HepG2 (cell line): ENCODE measurements around the gene EXOC1. TPM values are rescaled to one million over a fixed set of nuclear protein-coding genes. Genes with fewer than 3 reads are reported as not detected.
A peak's percentile ranks its signal among the peaks of the same experiment; 100 is the strongest.

Source experiments
- ELF4 ChIP-seq: sonication (generic); formaldehyde crosslinking; IDR thresholded peaks from 2 replicates; pipeline ENCODE4 v1.5.0; 2020; ENCODE audit warnings: missing genetic modification reagents, mild to moderate bottlenecking, moderate library complexity, borderline replicate concordance
- FOXA1 ChIP-seq, 2 experiments: fragments of 450-650 bp in 1 of 2; sonication (generic) in 1 of 2; formaldehyde crosslinking in 1 of 2; IDR thresholded peaks; 2 replicates each; pipeline versions ENCODE4 v1.4.0 to v1.6.1; 2016 to 2020; ENCODE audit warnings: missing genetic modification reagents in 1 of 2
- HNRNPUL1 ChIP-seq: fragments of 200-400 bp; formaldehyde crosslinking; IDR thresholded peaks from 2 replicates; pipeline ENCODE4 v1.6.1; 2017; ENCODE audit warnings: low read depth, mild to moderate bottlenecking, low read length, moderate library complexity
- KMT2B ChIP-seq: IDR thresholded peaks from 2 replicates; pipeline ENCODE4 v1.6.1; 2016; ENCODE audit warnings: missing genetic modification reagents, missing compliant biosample characterization
- PHF21A ChIP-seq: sonication (generic); formaldehyde crosslinking; IDR thresholded peaks from 2 replicates; pipeline ENCODE4 v1.5.0; 2020; ENCODE audit warnings: mild to moderate bottlenecking, missing genetic modification reagents
- SKI ChIP-seq: fragments of 450-650 bp; IDR thresholded peaks from one replicate; pipeline ENCODE4 v1.6.1; 2018; ENCODE audit warnings: mild to moderate bottlenecking; ENCODE audit not compliant: partially characterized antibody
- SP4 ChIP-seq: sonication (generic); formaldehyde crosslinking; IDR thresholded peaks from 2 replicates; pipeline ENCODE4 v1.8.1; 2023; ENCODE audit warnings: mild to moderate bottlenecking, missing genetic modification reagents
- TEAD3 ChIP-seq: optimal IDR thresholded peaks from 2 replicates; pipeline ENCODE3; 2016; ENCODE audit warnings: borderline replicate concordance
- XRCC5 ChIP-seq: fragments of 200-400 bp; formaldehyde crosslinking; optimal IDR thresholded peaks from 2 replicates; pipeline ENCODE3; 2017; ENCODE audit warnings: mild to moderate bottlenecking, low read length
- YEATS4 ChIP-seq: sonication (generic); formaldehyde crosslinking; IDR thresholded peaks from 2 replicates; pipeline ENCODE4 v1.4.0; 2020; ENCODE audit warnings: missing genetic modification reagents, borderline replicate concordance
- ZBTB20 ChIP-seq: sonication (generic); formaldehyde crosslinking; IDR thresholded peaks from 2 replicates; pipeline ENCODE4 v1.8.1; 2023; ENCODE audit warnings: missing genetic modification reagents, low read depth, mild to moderate bottlenecking, borderline replicate concordance
- ZNF431 ChIP-seq: sonication (generic); formaldehyde crosslinking; IDR thresholded peaks from 2 replicates; pipeline ENCODE4 v1.9.0; 2022; ENCODE audit warnings: missing genetic modification reagents, low read depth, mild to moderate bottlenecking, borderline replicate concordance
- polyA plus RNA-seq, 8 experiments: library from polyadenylated mRNA; depleted of rRNA in 3 of 8; stranded (reverse) in 7 of 8; unstranded in 1 of 8; fragments of >200 nt; fragmentation: Illumina TruSeq in 4 of 8; extraction: Trizol in 4 of 8; gene quantifications; 2 replicates each; pipeline versions ENCODE4 v1.2.1 to v1.2.3, GENCODE V29; 2011 to 2016; ENCODE audit warnings: low read depth in 4 of 8, missing spikeins in 1 of 8, mixed read lengths in 1 of 8; ENCODE audit not compliant: insufficient read depth in 1 of 8
- total RNA-seq, 5 experiments: library from RNA; depleted of rRNA; stranded (reverse); fragments of >200 nt; fragmentation: Illumina TruSeq; extraction: Trizol; gene quantifications; 2 replicates each; pipeline ENCODE4 v1.2.3, GENCODE V29; 2016; ENCODE audit warnings: low read depth in 1 of 5
- TF ChIP-seq, protein P1 (sequence below): sonication (generic); formaldehyde crosslinking; IDR thresholded peaks from 2 replicates; pipeline ENCODE4 v1.8.1; 2022; ENCODE audit warnings: mild to moderate bottlenecking, missing genetic modification reagents
- TF ChIP-seq, protein P2 (sequence below): sonication (generic); formaldehyde crosslinking; IDR thresholded peaks from 2 replicates; pipeline ENCODE4 v1.5.1; 2020; ENCODE audit warnings: missing genetic modification reagents, mild to moderate bottlenecking, borderline replicate concordance
- TF ChIP-seq, protein P3 (sequence below): sonication (generic); formaldehyde crosslinking; IDR thresholded peaks from 2 replicates; pipeline ENCODE4 v1.5.1; 2020; ENCODE audit warnings: mild to moderate bottlenecking, missing genetic modification reagents, borderline replicate concordance

The EXOC1 gene
- total and polyA plus RNA-seq, 2 of the 13 experiments (the other 11 are each of a cell fraction or from before 2014, with no cell fraction given): 9.1 to 18.4 TPM

DNA sequence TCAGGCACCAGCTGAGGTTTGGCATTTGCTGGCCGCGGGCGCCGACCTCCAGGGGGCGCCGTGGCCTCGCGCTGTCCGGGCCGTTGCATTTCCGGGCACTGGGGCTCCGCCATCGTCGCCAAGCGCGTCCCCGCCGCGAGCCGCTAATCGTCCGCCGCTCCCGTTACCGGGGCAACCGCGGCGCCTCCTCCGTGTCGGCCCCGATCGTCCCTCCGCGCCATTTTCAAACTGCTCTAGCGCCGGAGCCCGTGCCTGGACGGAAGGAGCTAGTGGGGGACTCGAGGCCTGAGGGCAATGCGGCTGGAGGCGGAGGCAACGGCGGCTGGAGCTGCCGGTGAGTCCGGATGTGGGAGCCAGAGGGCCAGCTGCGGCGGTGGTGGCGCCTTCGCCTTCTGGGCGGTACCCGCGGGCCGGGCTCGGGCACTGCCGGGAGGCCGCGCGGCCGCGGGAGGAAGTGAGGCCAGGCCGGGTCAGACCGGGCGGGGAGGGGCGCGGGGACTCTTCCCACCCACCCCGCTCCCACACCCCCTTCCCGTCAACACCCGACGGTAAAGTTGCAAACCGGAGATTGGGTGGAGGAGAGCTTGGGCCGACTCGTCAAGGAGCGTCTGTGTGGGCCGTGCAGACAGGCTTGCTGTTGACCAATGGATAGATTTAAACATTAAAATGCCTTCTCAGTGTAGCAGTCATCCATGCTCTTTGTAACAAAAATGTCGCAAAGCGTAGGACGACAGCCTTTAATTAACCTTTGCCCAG, 95.5 kb downstream of the EXOC1 start, which contains the start of gene CEP135 (continued):
- TF ChIP-seq, protein P1, sequence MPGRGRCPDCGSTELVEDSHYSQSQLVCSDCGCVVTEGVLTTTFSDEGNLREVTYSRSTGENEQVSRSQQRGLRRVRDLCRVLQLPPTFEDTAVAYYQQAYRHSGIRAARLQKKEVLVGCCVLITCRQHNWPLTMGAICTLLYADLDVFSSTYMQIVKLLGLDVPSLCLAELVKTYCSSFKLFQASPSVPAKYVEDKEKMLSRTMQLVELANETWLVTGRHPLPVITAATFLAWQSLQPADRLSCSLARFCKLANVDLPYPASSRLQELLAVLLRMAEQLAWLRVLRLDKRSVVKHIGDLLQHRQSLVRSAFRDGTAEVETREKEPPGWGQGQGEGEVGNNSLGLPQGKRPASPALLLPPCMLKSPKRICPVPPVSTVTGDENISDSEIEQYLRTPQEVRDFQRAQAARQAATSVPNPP (CRISPR knock-in tag): peak; percentile 95
- peak; percentile 80 for TF ChIP-seq SP4
- TF ChIP-seq KMT2B (CRISPR knock-in tag): peak; percentile 91
- TF ChIP-seq XRCC5: peak; percentile 71
- peak; percentile 77 for TF ChIP-seq TEAD3 (CRISPR knock-in tag)
- TF ChIP-seq ZBTB20 (CRISPR knock-in tag): peak; percentile 58; the same call in 1 of the 2 replicates
- peak; percentile 69 for TF ChIP-seq ZNF431 (CRISPR knock-in tag)
- TF ChIP-seq, protein P2, sequence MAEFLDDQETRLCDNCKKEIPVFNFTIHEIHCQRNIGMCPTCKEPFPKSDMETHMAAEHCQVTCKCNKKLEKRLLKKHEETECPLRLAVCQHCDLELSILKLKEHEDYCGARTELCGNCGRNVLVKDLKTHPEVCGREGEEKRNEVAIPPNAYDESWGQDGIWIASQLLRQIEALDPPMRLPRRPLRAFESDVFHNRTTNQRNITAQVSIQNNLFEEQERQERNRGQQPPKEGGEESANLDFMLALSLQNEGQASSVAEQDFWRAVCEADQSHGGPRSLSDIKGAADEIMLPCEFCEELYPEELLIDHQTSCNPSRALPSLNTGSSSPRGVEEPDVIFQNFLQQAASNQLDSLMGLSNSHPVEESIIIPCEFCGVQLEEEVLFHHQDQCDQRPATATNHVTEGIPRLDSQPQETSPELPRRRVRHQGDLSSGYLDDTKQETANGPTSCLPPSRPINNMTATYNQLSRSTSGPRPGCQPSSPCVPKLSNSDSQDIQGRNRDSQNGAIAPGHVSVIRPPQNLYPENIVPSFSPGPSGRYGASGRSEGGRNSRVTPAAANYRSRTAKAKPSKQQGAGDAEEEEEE (CRISPR knock-in tag): 0 out of 2 replicates have a peak, but pooled peaks have one; percentile 66
- TF ChIP-seq PHF21A (CRISPR knock-in tag): peak; percentile 68; the same call in 1 of the 2 replicates
- peak; percentile 70; the same call in 1 of the 2 replicates for TF ChIP-seq ELF4 (CRISPR knock-in tag)
- TF ChIP-seq HNRNPUL1: no peak
- TF ChIP-seq YEATS4 (CRISPR knock-in tag): peak; percentile 98
- TF ChIP-seq SKI: peak; percentile 73
- TF ChIP-seq, protein P3, sequence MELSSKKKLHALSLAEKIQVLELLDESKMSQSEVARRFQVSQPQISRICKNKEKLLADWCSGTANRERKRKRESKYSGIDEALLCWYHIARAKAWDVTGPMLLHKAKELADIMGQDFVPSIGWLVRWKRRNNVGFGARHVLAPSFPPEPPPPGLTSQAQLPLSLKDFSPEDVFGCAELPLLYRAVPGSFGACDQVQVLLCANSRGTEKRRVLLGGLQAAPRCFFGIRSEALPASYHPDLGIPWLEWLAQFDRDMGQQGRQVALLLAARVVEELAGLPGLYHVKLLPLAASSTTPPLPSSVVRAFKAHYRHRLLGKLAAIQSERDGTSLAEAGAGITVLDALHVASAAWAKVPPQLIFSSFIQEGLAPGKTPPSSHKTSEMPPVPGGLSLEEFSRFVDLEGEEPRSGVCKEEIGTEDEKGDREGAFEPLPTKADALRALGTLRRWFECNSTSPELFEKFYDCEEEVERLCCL (CRISPR knock-in tag): no peak
- TF ChIP-seq FOXA1 (IDR thresholded peaks at IDR 0.05): no peak
- no peak; the same call in 1 of the 2 replicates for TF ChIP-seq FOXA1 (CRISPR knock-in tag; IDR thresholded peaks at IDR 0.05)
